G401 (cell line): Measurements from ENCODE around the gene ZNF598. TPM values are rescaled to one million over a fixed set of nuclear protein-coding genes. Genes with fewer than 3 reads are reported as not detected.

Source experiments
- total RNA-seq: library from RNA; depleted of rRNA; stranded (reverse); fragments of >200 nt; shearing (Covaris generic); gene quantifications from 2 replicates; pipeline ENCODE4 v1.2.3, GENCODE V29; 2014; rRNA removed

ZNF598 gene
- total RNA-seq, 1 experiment from 2014 or later: 72.1 TPM

Other genes starting within 250 kb of the ZNF598 start
- 64.4 and 76.9 TPM in 2 replicates for gene NME3, start 238.3 kb downstream of the ZNF598 start, total RNA-seq
- gene EME2, start 237.0 kb downstream of the ZNF598 start, total RNA-seq: 10.4 and 10.6 TPM in 2 replicates
- 276 and 281 TPM in 2 replicates for gene MRPS34, start 236.7 kb downstream of the ZNF598 start, total RNA-seq
- gene SPSB3, start 227.2 kb downstream of the ZNF598 start, total RNA-seq: 14.0 and 27.3 TPM in 2 replicates
- gene NUBP2, start 226.9 kb downstream of the ZNF598 start, total RNA-seq: 128 and 160 TPM in 2 replicates
- gene IGFALS, start 216.1 kb downstream of the ZNF598 start, total RNA-seq: 0.31 TPM in 1 of 2 replicates, not detected in the other
- gene HAGH, start 183.0 kb downstream of the ZNF598 start, total RNA-seq: 81.3 and 108 TPM in 2 replicates
- 63.5 and 85.2 TPM in 2 replicates for gene FAHD1, start 182.6 kb downstream of the ZNF598 start, total RNA-seq
- 81.1 and 105 TPM in 2 replicates for gene MEIOB, start 137.7 kb downstream of the ZNF598 start, total RNA-seq
- 1.2 and 9.8 TPM in 2 replicates for gene HS3ST6, start 91.4 kb downstream of the ZNF598 start, total RNA-seq
- gene MSRB1, start 66.6 kb downstream of the ZNF598 start, total RNA-seq: 72.3 and 79.3 TPM in 2 replicates
- gene RPL3L, start 55.1 kb downstream of the ZNF598 start, total RNA-seq: not detected in 2 replicates
- 339 and 361 TPM in 2 replicates for gene NDUFB10, start 50.3 kb downstream of the ZNF598 start, total RNA-seq
- gene RPS2, start 45.0 kb downstream of the ZNF598 start, total RNA-seq: 10,196 and 11,503 TPM in 2 replicates
- gene RNF151, start 43.0 kb downstream of the ZNF598 start, total RNA-seq: not detected in 2 replicates
- 78.6 and 84.2 TPM in 2 replicates for gene TBL3, start 37.8 kb downstream of the ZNF598 start, total RNA-seq
- not detected in 2 replicates for gene NOXO1, start 28.4 kb downstream of the ZNF598 start, total RNA-seq
- gene GFER, start 25.6 kb downstream of the ZNF598 start, total RNA-seq: 41.8 and 51.5 TPM in 2 replicates
- gene SYNGR3, start 19.9 kb downstream of the ZNF598 start, total RNA-seq: 30.5 and 36.7 TPM in 2 replicates
- not detected in 2 replicates for gene NPW, start 10.0 kb upstream of the ZNF598 start, total RNA-seq
- gene NHERF2, start 17.1 kb upstream of the ZNF598 start, total RNA-seq: 20.5 and 28.9 TPM in 2 replicates
- 25.2 and 36.6 TPM in 2 replicates for gene NTHL1, start 38.0 kb upstream of the ZNF598 start, total RNA-seq
- 23.3 and 36.4 TPM in 2 replicates for gene TSC2, start 38.2 kb upstream of the ZNF598 start, total RNA-seq
- gene PKD1, start 126.1 kb upstream of the ZNF598 start, total RNA-seq: 42.0 and 113 TPM in 2 replicates
- 46.8 and 55.2 TPM in 2 replicates for gene RAB26, start 138.8 kb upstream of the ZNF598 start, total RNA-seq
- gene TRAF7, start 146.0 kb upstream of the ZNF598 start, total RNA-seq: 76.1 and 99.9 TPM in 2 replicates
- gene CASKIN1, start 186.8 kb upstream of the ZNF598 start, total RNA-seq: 0.80 and 4.2 TPM in 2 replicates
- gene MLST8, start 195.6 kb upstream of the ZNF598 start, total RNA-seq: 34.8 and 86.2 TPM in 2 replicates
- gene BRICD5, start 201.0 kb upstream of the ZNF598 start, total RNA-seq: 1.9 and 2.1 TPM in 2 replicates
- 47.8 and 70.9 TPM in 2 replicates for gene PGP, start 205.0 kb upstream of the ZNF598 start, total RNA-seq
- 40.4 and 59.4 TPM in 2 replicates for gene E4F1, start 213.8 kb upstream of the ZNF598 start, total RNA-seq
- 0.20 and 0.62 TPM in 2 replicates for gene DNASE1L2, start 226.6 kb upstream of the ZNF598 start, total RNA-seq
- gene ECI1, start 241.8 kb upstream of the ZNF598 start, total RNA-seq: 52.9 and 71.9 TPM in 2 replicates